ENCODE measurements around the gene PSG2.
"Not testable (repeated sequence)": the region's sequence is repeated elsewhere in the genome, so short reads cannot be mapped to it uniquely, and the experiment has no call there.

Gene PSG2

GRCh38 chr19:43124360-43124759, 41.9 kb upstream of the PSG2 start:
- no peaks in the 10 kb centered on the region for H3K36me3 ChIP-seq (ENCODE audit: insufficient read depth, low read length)
- no peaks in the 10 kb centered on the region for H3K9me3 ChIP-seq (ENCODE audit: low read length)
- no peaks in the 10 kb centered on the region for H3K27me3 ChIP-seq (ENCODE audit: insufficient read depth, low read length)
- no peak overlapping the region for H2AFZ ChIP-seq (ENCODE audit: low read length)
- H3K9ac ChIP-seq (ENCODE audit: low read length), result no peak overlapping the region
- no peaks in the 10 kb centered on the region for H3K9me2 ChIP-seq (ENCODE audit: low read depth, low read length)
- TF ChIP-seq EZH2 (IDR thresholded peaks at IDR 0.05; ENCODE audit: borderline replicate concordance, low read length) (no peak), CTCF (IDR thresholded peaks at IDR 0.05; ENCODE audit: low read length) (peak; percentile 25; the same call in 1 of the 2 replicates)
- H3K4me2 ChIP-seq (ENCODE audit: low read length), result no peak overlapping the region
- H3K4me3 ChIP-seq (ENCODE audit: low read depth, low read length, poor library complexity, severe bottlenecking), result no peak overlapping the region
- H4K20me1 ChIP-seq (ENCODE audit: insufficient read depth, low read length), result no peaks in the 10 kb centered on the region
- H3K27ac ChIP-seq (ENCODE audit: low read depth, low read length, poor library complexity, severe bottlenecking), result no peak overlapping the region
- no peaks in the 10 kb centered on the region for H3F3A ChIP-seq (ENCODE audit: insufficient read depth, low read length)
- no peaks in the 10 kb centered on the region for H3K79me2 ChIP-seq (ENCODE audit: insufficient read depth, low read length)
- no peaks in the 10 kb centered on the region for H3K4me1 ChIP-seq (ENCODE audit: insufficient read depth, low read length, severe bottlenecking)

DNA sequence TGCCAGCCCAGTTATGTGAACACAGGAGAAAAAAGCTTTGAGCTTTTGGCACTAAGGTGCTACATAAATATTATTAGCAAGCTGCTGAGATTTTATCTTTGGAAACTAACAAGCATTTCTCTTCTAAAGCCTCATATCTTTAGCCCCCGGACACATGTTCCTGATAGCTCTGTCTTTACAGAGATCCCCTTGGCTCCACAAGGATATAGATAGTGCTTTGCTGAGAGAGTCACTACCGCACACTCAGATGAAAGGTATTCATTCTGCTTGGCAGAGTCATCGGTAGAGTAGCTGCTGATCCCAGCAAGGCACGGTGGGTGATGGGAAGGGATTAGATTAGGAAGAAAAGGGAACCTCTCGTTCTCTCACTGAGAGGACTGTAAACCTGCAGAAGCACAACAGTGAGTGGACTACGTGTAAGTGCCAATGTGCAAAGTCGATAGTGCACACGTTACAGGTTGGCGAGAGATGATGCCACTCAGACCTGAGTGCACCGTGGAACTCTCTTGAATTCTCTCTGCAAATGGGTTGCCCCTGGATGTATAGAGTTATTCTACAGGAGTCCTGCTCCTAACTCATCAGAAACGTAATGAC, 38.0 kb upstream of the PSG2 start:
- H3K4me3 ChIP-seq (ENCODE audit: low read depth, low read length, poor library complexity, severe bottlenecking); H4K20me1 ChIP-seq (ENCODE audit: insufficient read depth, low read length); H3K9me3 ChIP-seq (ENCODE audit: low read length); H2AFZ ChIP-seq (ENCODE audit: low read length); H3K4me1 ChIP-seq (ENCODE audit: insufficient read depth, low read length, severe bottlenecking); H3K9me2 ChIP-seq (ENCODE audit: low read depth, low read length); H3K79me2 ChIP-seq (ENCODE audit: insufficient read depth, low read length); H3K36me3 ChIP-seq (ENCODE audit: insufficient read depth, low read length); H3K4me2 ChIP-seq (ENCODE audit: low read length); H3K9ac ChIP-seq (ENCODE audit: low read length); H3F3A ChIP-seq (ENCODE audit: insufficient read depth, low read length); H3K27me3 ChIP-seq (ENCODE audit: insufficient read depth, low read length); H3K27ac ChIP-seq (ENCODE audit: low read depth, low read length, poor library complexity, severe bottlenecking): not testable (repeated sequence)

DNA sequence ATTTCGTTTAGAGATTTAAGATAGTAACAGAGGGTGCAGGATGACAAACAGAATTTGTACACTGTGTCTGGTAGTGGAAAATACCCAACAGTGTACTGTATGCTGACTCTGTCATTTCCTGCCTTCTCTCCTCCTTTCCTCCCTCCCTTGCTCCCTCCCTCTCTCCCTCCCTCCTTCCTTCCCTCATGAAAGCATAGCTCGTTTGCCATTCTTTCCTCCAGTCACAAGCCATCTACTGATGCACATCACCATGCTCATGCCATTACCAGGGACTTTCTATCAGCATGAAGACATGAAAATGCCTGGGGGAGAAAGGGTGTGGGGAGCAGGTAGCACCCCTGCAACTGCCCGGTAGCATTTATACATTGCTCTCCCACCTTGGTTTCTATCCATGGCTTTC, 37.0 kb upstream of the PSG2 start:
- H3K36me3 ChIP-seq (ENCODE audit: insufficient read depth, low read length); H3K9ac ChIP-seq (ENCODE audit: low read length); H3F3A ChIP-seq (ENCODE audit: insufficient read depth, low read length); H2AFZ ChIP-seq (ENCODE audit: low read length); H3K4me1 ChIP-seq (ENCODE audit: insufficient read depth, low read length, severe bottlenecking); H4K20me1 ChIP-seq (ENCODE audit: insufficient read depth, low read length); H3K79me2 ChIP-seq (ENCODE audit: insufficient read depth, low read length); H3K9me3 ChIP-seq (ENCODE audit: low read length); H3K9me2 ChIP-seq (ENCODE audit: low read depth, low read length); H3K27me3 ChIP-seq (ENCODE audit: insufficient read depth, low read length); H3K27ac ChIP-seq (ENCODE audit: low read depth, low read length, poor library complexity, severe bottlenecking); H3K4me2 ChIP-seq (ENCODE audit: low read length); H3K4me3 ChIP-seq (ENCODE audit: low read depth, low read length, poor library complexity, severe bottlenecking): not testable (repeated sequence)

GRCh38 chr19:43116421-43116820, 33.9 kb upstream of the PSG2 start:
- not testable (repeated sequence) for H4K20me1 ChIP-seq (ENCODE audit: insufficient read depth, low read length); H3K79me2 ChIP-seq (ENCODE audit: insufficient read depth, low read length); H3K9me2 ChIP-seq (ENCODE audit: low read depth, low read length); H3K27ac ChIP-seq (ENCODE audit: low read depth, low read length, poor library complexity, severe bottlenecking); H3K27me3 ChIP-seq (ENCODE audit: insufficient read depth, low read length); H3K36me3 ChIP-seq (ENCODE audit: insufficient read depth, low read length); H3K4me2 ChIP-seq (ENCODE audit: low read length); H3K4me3 ChIP-seq (ENCODE audit: low read depth, low read length, poor library complexity, severe bottlenecking); H3K4me1 ChIP-seq (ENCODE audit: insufficient read depth, low read length, severe bottlenecking); H3K9me3 ChIP-seq (ENCODE audit: low read length); H3F3A ChIP-seq (ENCODE audit: insufficient read depth, low read length); H2AFZ ChIP-seq (ENCODE audit: low read length); H3K9ac ChIP-seq (ENCODE audit: low read length)

DNA sequence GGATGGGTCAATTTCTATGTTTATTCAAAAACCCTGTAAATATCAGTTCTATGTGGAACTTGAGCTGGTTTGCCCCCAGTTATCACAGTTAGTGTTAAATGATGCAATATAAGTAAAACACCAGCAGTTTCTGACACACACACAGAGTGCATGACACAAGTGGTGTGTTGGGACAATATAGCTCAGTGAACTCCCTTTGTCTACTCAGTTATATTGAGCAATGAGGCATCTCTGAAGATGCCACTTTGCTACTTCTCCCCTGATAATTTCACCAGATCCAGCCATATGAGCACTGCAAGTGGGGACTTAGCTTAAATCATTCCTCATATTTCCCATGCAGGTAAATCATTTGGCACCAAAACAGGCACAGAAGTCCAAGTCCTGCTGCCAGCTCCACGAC, 33.0 kb upstream of the PSG2 start:
- not testable (repeated sequence) for H3K4me3 ChIP-seq (ENCODE audit: low read depth, low read length, poor library complexity, severe bottlenecking); H3F3A ChIP-seq (ENCODE audit: insufficient read depth, low read length)

DNA sequence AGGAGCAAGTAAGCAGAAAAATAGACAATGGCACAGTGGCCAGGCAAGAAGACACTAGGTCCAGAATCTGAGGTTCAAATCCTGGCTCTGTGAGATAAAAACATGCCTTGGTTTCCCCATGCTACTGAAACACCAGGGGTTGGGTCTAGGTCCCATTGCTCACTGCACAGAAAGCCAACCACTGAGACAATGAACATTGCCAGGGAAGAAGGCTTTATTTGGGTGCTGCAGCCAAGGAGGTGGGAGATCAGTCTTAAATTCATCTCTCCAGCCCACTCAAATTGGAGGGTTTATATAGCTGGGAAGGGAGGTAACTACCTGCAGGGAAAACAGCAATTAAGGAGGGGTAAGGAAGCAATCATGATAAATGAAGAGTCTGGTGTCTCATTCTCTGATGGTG, 32.6 kb upstream of the PSG2 start:
- not testable (repeated sequence) for H3K9ac ChIP-seq (ENCODE audit: low read length)

More for the DNA sequence above, 33.0 kb upstream of the PSG2 start:
- not testable (repeated sequence) for H3K9ac ChIP-seq (ENCODE audit: low read length); H3K9me3 ChIP-seq (ENCODE audit: low read length); H3K27me3 ChIP-seq (ENCODE audit: insufficient read depth, low read length); H3K4me2 ChIP-seq (ENCODE audit: low read length); H3K79me2 ChIP-seq (ENCODE audit: insufficient read depth, low read length); H3K4me1 ChIP-seq (ENCODE audit: insufficient read depth, low read length, severe bottlenecking); H3K9me2 ChIP-seq (ENCODE audit: low read depth, low read length); H3K36me3 ChIP-seq (ENCODE audit: insufficient read depth, low read length); H2AFZ ChIP-seq (ENCODE audit: low read length); H4K20me1 ChIP-seq (ENCODE audit: insufficient read depth, low read length); H3K27ac ChIP-seq (ENCODE audit: low read depth, low read length, poor library complexity, severe bottlenecking)

DNA sequence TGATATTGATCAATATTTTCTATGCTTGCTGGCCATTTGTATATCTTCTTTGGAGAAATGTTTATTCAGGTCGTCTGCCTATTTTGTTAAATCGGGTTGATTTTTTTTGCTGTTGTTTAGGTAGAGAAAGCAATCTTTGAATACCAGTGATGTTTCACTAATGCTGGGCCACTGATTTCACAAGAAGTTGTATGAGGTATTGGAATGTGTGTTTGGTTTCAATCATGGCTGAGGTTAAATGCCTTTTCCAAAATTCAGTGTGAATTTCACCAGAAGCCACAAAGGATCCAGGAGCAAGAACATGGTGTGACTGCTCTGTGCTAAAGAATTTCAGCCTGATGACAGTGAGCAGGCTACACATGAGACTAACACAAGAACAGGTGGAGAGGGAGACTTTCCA, 32.1 kb upstream of the PSG2 start:
- not testable (repeated sequence) for H3K27me3 ChIP-seq (ENCODE audit: insufficient read depth, low read length); H3K9ac ChIP-seq (ENCODE audit: low read length); H3K79me2 ChIP-seq (ENCODE audit: insufficient read depth, low read length); H3K4me1 ChIP-seq (ENCODE audit: insufficient read depth, low read length, severe bottlenecking); H3K27ac ChIP-seq (ENCODE audit: low read depth, low read length, poor library complexity, severe bottlenecking); H2AFZ ChIP-seq (ENCODE audit: low read length); H3K36me3 ChIP-seq (ENCODE audit: insufficient read depth, low read length); H3K4me2 ChIP-seq (ENCODE audit: low read length); H4K20me1 ChIP-seq (ENCODE audit: insufficient read depth, low read length); H3K9me3 ChIP-seq (ENCODE audit: low read length); H3K4me3 ChIP-seq (ENCODE audit: low read depth, low read length, poor library complexity, severe bottlenecking); H3K9me2 ChIP-seq (ENCODE audit: low read depth, low read length); H3F3A ChIP-seq (ENCODE audit: insufficient read depth, low read length)

More for the DNA sequence above, 32.6 kb upstream of the PSG2 start:
- H3K27ac ChIP-seq (ENCODE audit: low read depth, low read length, poor library complexity, severe bottlenecking); H3K4me2 ChIP-seq (ENCODE audit: low read length); H3K9me2 ChIP-seq (ENCODE audit: low read depth, low read length); H3K27me3 ChIP-seq (ENCODE audit: insufficient read depth, low read length); H3K79me2 ChIP-seq (ENCODE audit: insufficient read depth, low read length); H3K4me3 ChIP-seq (ENCODE audit: low read depth, low read length, poor library complexity, severe bottlenecking); H2AFZ ChIP-seq (ENCODE audit: low read length); H3F3A ChIP-seq (ENCODE audit: insufficient read depth, low read length); H4K20me1 ChIP-seq (ENCODE audit: insufficient read depth, low read length); H3K9me3 ChIP-seq (ENCODE audit: low read length); H3K4me1 ChIP-seq (ENCODE audit: insufficient read depth, low read length, severe bottlenecking); H3K36me3 ChIP-seq (ENCODE audit: insufficient read depth, low read length): not testable (repeated sequence)
